Spinal cord (tissue), 10 donors: ENCODE results near the gene SLC48A1. TPM values are rescaled to one million over a fixed set of nuclear protein-coding genes. Genes with fewer than 3 reads are reported as not detected.

Experiments
- DNase-seq, 6 donors: peaks; one replicate each; pipeline versions ENCODE4 v3.0.0 to v3.0.0-alpha.2; 2013 to 2015; ENCODE audit warnings: low spot score in 6 of 6, low read depth in 4 of 6
- H3K27ac ChIP-seq: one replicate; pipeline ENCODE4 v1.5.1; 2013; ENCODE audit warnings: low read depth, low read length, control low read depth
- H3K27me3 ChIP-seq: one replicate; pipeline ENCODE4 v1.6.1; 2013; ENCODE audit warnings: low read length; ENCODE audit not compliant: control insufficient read depth, insufficient read depth
- H3K36me3 ChIP-seq: one replicate; pipeline ENCODE4 v1.6.1; 2013; ENCODE audit warnings: low read length; ENCODE audit not compliant: control insufficient read depth, insufficient read depth
- H3K4me1 ChIP-seq: one replicate; pipeline ENCODE4 v1.6.1; 2013; ENCODE audit warnings: low read length; ENCODE audit not compliant: control insufficient read depth, insufficient read depth
- H3K4me3 ChIP-seq: one replicate; pipeline ENCODE4 v1.5.1; 2013; ENCODE audit warnings: low read depth, low read length, control low read depth
- H3K9me3 ChIP-seq: one replicate; pipeline ENCODE4 v1.6.1; 2013; ENCODE audit warnings: low read length; ENCODE audit not compliant: control insufficient read depth, insufficient read depth
- WGBS: methylation state at CpG from one replicate; pipeline ENCODE4 v1.1.5; 2013; ENCODE audit warnings: missing lambda C conversion rate; ENCODE audit not compliant: insufficient coverage; 5-methylcytosine and 5-hydroxymethylcytosine counted together
- polyA plus RNA-seq, 2 donors: library from polyadenylated mRNA; unstranded; fragments of 120-200 nt; gene quantifications; one replicate each; pipeline ENCODE4 v1.2.1, GENCODE V29; 2013; ENCODE audit not compliant: insufficient read length in 2 of 2
- total RNA-seq, 2 donors: library from RNA; depleted of rRNA in 1 of 2; stranded (reverse); fragments of 120-200 nt in 1 of 2; fragments of >200 nt in 1 of 2; gene quantifications; one replicate each; pipeline versions ENCODE4 v1.2.3 to v1.2.4, GENCODE V29; 2013 to 2014
- donor health status: healthy.

The SLC48A1 gene
- total and polyA plus RNA-seq, 4 donors, result 19.3 to 45.1 (median 34.1) TPM

GRCh38 chr12:47742253-47742825 lies 30.7 kb upstream of the SLC48A1 start:
- 94% methylated on average over 2 of the region's 7 CpGs for WGBS
- H3K27ac ChIP-seq, result no peak overlapping the region
- H3K9me3 ChIP-seq, result no peaks in the 10 kb centered on the region
- H3K4me1 ChIP-seq, result peaks cover 62% of the 10 kb centered on the region
- H3K27me3 ChIP-seq, result no peaks in the 10 kb centered on the region
- no peak for DNase-seq
- no peak overlapping the region for H3K4me3 ChIP-seq
- peaks cover 26% of the 10 kb centered on the region for H3K36me3 ChIP-seq

GRCh38 chr12:47743311-47743860 lies 29.7 kb upstream of the SLC48A1 start:
- 80% methylated on average over 5 of the region's 9 CpGs for WGBS
- Histone ChIP-seq H3K4me3 (no peak overlapping the region), H3K36me3 (peaks cover 25% of the 10 kb centered on the region), H3K27me3 (no peaks in the 10 kb centered on the region), H3K9me3 (no peaks in the 10 kb centered on the region), H3K4me1 (peaks cover 52% of the 10 kb centered on the region), H3K27ac (no peak overlapping the region)
- no peak for DNase-seq

- Histone ChIP-seq H3K27me3 (no peaks in the 10 kb centered on the region), H3K36me3 (peaks cover 30% of the 10 kb centered on the region), H3K4me3 (no peak overlapping the region), H3K27ac (no peak overlapping the region), H3K9me3 (no peaks in the 10 kb centered on the region), H3K4me1 (peaks cover 52% of the 10 kb centered on the region)
- DNase-seq, result peak in 1 of 6 donors; percentile 62
- WGBS, result 58% methylated on average over 9 of the region's 10 CpGs
Measured at GRCh38 chr12:47744005-47744651, 28.9 kb upstream of the SLC48A1 start.

DNA sequence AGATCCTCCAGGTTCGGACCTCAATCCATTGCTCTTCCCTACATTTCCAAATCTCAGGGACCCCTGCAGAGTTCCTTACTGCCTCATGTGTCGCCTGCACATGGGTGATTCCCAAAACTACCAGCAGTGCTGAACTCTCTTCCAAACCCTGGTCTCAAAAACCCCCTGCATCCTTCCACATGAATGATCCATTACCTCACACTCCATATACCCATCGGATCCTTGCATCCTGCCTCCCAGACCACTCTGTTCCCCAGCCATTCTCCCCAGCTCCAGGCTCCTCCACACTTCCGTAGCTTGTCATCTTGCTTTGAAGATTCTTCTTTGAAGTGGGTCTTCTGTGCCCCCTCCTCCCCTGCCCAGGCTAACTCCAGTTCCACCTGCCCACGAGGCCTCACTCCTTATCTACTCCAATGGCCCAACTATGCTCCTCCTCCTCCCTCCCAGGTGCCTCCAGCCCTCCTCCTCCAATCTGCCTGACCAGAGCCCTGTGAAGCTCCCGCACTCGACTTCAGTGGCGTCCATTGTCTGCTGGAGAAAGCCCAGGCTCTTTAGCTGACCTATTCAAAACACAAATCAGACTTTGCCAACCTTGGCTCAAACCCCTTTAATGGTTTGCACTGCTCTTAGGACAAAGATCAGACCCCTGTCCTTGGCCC lies 28.1 kb upstream of the SLC48A1 start:
- no peak for DNase-seq
- H3K4me1 ChIP-seq, result peaks cover 47% of the 10 kb centered on the region
- H3K27ac ChIP-seq, result no peak overlapping the region
- 66% methylated on average over 8 of the region's 8 CpGs for WGBS
- H3K4me3 ChIP-seq, result no peak overlapping the region
- no peaks in the 10 kb centered on the region for H3K27me3 ChIP-seq
- peaks cover 33% of the 10 kb centered on the region for H3K36me3 ChIP-seq
- no peaks in the 10 kb centered on the region for H3K9me3 ChIP-seq

GRCh38 chr12:47745485-47746041 lies 27.5 kb upstream of the SLC48A1 start:
- no peak overlapping the region for H3K27ac ChIP-seq
- peaks cover 37% of the 10 kb centered on the region for H3K36me3 ChIP-seq
- no peak for DNase-seq
- H3K4me3 ChIP-seq, result no peak overlapping the region
- H3K9me3 ChIP-seq, result no peaks in the 10 kb centered on the region
- no peaks in the 10 kb centered on the region for H3K27me3 ChIP-seq
- WGBS, result 53% methylated on average over 16 of the region's 16 CpGs
- peaks cover 40% of the 10 kb centered on the region for H3K4me1 ChIP-seq

DNA sequence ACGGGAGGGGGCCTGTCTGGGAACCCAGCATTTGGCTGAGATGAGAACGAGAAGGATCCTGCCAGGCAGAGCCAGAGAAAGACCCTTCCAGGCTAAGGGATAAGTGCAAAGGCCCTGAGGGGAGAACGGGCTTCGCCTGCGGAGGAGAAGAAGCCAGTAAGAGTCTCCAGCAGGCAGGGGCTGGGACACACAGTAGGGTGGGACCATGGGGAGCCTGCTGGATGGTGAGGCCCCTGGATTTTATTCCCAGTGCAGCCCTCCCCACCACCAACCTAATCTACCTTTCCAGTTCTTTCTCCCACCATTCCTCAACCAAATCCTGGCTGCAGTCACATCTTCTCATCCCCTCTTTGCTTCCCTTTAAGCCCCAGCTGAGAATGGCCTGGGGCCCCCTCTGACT lies 27.0 kb upstream of the SLC48A1 start:
- Histone ChIP-seq H3K4me1 (peaks cover 35% of the 10 kb centered on the region), H3K9me3 (no peaks in the 10 kb centered on the region), H3K36me3 (peaks cover 42% of the 10 kb centered on the region), H3K27ac (no peak overlapping the region), H3K4me3 (no peak overlapping the region), H3K27me3 (no peaks in the 10 kb centered on the region)
- WGBS, result 59% methylated on average over 2 of the region's 5 CpGs
- DNase-seq, result no peak

DNA sequence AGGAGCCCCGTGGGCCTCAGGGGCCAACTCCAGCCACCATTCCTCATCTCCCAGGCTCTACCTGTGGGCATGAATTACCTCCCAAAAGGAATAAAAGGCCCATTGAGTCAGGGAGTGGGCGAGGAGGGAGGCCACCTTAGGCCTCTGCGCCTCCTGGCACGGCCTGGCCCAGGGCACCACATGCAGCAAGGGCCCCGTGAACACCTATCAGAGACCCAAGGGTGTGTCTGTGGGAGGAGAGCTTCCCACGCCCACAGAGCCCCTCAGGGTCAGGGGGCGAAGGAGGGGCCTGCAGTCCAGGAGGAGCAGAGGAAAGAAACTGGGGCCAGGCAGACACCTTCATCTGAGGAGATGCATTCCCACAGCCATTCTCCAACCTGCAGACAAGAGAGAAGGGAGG lies 26.5 kb upstream of the SLC48A1 start:
- no peak overlapping the region for H3K4me3 ChIP-seq
- H3K9me3 ChIP-seq, result no peaks in the 10 kb centered on the region
- H3K27ac ChIP-seq, result no peak overlapping the region
- no peaks in the 10 kb centered on the region for H3K27me3 ChIP-seq
- WGBS, result 90% methylated on average over 7 of the region's 7 CpGs
- H3K4me1 ChIP-seq, result peaks cover 31% of the 10 kb centered on the region
- peaks cover 46% of the 10 kb centered on the region for H3K36me3 ChIP-seq
- no peak for DNase-seq

DNA sequence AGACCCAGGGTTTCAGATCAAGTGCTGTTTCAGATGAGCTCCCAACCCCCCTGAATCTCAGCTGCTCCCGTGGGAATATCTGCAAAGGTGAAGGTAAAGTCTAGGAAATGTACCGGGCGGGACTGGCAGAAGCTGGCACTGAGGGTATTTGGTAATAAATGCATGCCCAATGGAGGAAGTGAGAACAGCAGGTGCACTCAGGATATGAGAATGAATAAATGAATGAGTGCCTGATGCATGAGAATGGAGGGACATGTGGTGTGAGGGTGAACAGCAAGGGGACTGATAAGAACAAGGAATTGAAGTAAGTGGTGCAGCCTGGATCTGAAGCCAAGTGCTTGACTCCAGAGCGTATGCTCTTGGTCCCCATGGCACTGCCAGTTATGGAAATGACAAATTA lies 25.9 kb upstream of the SLC48A1 start:
- H3K36me3 ChIP-seq, result peaks cover 52% of the 10 kb centered on the region

DNA sequence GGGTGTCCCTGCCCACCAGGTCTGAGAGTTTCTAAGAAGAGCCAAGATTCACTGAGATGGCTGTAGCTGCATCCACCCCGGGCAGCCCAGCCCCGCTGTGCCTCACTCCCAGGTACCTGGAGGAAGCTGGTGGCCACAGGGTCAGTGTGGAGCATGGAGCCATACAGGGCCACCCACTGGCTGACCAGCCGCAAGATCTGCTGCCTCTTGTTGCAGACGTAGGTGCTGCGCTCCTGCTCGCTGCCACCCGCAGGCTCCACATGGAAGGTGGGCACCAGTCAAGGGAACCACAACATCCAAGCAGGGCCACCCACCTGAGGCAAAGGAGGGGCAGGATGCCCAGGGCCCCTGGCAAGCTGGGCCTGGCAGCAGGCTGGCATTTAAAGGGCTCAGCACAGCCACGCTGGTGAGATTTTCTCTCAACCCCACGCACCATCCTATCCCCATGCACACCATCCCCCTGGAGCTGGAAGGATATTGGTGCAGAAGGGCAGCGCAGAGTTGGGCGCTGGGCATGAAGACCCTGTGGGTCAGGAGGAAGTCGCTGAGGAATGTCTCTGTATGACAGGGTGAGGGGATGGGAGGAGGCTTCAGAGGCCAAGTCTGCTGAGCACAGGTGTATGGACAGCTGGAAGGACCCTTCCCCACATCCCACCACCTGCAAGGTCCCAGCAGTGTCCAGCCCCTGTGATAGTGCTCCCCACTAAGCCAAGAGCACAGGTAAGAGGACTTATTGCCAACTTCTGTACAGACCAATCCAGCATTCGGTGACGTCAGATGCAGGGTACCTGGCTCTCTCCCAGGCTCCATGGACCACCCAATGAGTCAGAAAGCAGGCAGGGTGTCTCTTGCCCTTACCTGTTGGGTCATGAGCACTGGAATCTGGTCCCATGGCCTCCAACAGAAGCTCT lies 25.2 kb upstream of the SLC48A1 start:
- DNase-seq, result no peak
- Histone ChIP-seq H3K9me3 (no peaks in the 10 kb centered on the region), H3K27me3 (no peaks in the 10 kb centered on the region), H3K4me1 (peaks cover 27% of the 10 kb centered on the region), H3K4me3 (no peak overlapping the region), H3K36me3 (peaks cover 54% of the 10 kb centered on the region), H3K27ac (no peak overlapping the region)
- 92% methylated on average over 10 of the region's 14 CpGs for WGBS

More for the DNA sequence above, 25.9 kb upstream of the SLC48A1 start:
- Histone ChIP-seq H3K4me3 (no peak overlapping the region), H3K4me1 (peaks cover 27% of the 10 kb centered on the region), H3K27me3 (no peaks in the 10 kb centered on the region), H3K27ac (no peak overlapping the region), H3K9me3 (no peaks in the 10 kb centered on the region)
- DNase-seq, result no peak
- WGBS, result 77% methylated on average over 3 of the region's 4 CpGs
